ENCODE data around the gene SHOC2. TPM values are rescaled to one million over a fixed set of nuclear protein-coding genes. Genes with fewer than 3 reads are reported as not detected.

The SHOC2 gene
- total and polyA plus RNA-seq, 2 of the 13 experiments (the other 11 are each of a cell fraction or from before 2014, with no cell fraction given), result 8.6 to 25.5 TPM

DNA sequence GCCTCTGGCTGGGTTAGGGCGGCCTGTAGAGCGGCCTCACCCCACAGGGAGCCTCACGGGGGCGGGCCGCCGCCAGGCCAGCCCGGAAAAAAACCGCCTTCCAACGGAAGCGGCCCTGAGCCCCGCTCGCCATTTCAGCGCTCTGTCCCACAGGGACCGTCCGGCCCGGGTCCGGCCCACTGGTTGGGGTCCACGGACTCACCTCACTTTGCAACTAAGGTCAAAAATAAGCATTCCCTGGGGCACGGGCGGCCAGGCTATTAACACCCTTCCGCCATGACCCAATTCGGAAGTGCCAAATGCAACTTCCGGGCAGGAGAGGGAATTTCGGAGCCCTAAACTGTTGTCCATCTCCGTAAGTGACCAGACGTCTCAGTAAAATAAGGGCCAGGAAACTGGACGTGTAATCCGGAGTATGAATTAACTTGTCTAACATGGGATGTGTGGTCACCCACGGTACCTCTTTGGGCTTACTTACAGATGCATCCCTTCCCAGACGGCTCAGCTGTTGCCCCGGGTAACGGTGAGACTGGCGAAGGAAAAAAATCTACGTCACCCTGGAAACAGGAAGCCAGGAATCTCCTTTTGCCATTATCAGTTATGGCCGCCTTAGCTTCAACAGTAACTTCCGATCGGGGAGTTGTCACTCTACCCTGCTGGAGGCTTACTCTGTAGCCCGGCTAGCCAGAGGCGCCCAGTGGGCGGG is 608 bp upstream of the SHOC2 start, which contains the start of gene BBIP1 (continued):
- TF ChIP-seq, protein P1, sequence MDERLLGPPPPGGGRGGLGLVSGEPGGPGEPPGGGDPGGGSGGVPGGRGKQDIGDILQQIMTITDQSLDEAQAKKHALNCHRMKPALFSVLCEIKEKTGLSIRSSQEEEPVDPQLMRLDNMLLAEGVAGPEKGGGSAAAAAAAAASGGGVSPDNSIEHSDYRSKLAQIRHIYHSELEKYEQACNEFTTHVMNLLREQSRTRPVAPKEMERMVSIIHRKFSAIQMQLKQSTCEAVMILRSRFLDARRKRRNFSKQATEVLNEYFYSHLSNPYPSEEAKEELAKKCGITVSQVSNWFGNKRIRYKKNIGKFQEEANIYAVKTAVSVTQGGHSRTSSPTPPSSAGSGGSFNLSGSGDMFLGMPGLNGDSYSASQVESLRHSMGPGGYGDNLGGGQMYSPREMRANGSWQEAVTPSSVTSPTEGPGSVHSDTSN (CRISPR knock-in tag; IDR thresholded peaks at IDR 0.05), result 0 out of 2 replicates have a peak, but pooled peaks have one; percentile 11
- no peak for TF ChIP-seq IKZF1 (IDR thresholded peaks at IDR 0.05)
- TF ChIP-seq ZFYVE20 (CRISPR knock-in tag; IDR thresholded peaks at IDR 0.05; ENCODE audit: borderline replicate concordance, low read depth), result no peak
- no peak for TF ChIP-seq ZNF530 (CRISPR knock-in tag; IDR thresholded peaks at IDR 0.05; ENCODE audit: low read depth)
- TF ChIP-seq, protein P2, sequence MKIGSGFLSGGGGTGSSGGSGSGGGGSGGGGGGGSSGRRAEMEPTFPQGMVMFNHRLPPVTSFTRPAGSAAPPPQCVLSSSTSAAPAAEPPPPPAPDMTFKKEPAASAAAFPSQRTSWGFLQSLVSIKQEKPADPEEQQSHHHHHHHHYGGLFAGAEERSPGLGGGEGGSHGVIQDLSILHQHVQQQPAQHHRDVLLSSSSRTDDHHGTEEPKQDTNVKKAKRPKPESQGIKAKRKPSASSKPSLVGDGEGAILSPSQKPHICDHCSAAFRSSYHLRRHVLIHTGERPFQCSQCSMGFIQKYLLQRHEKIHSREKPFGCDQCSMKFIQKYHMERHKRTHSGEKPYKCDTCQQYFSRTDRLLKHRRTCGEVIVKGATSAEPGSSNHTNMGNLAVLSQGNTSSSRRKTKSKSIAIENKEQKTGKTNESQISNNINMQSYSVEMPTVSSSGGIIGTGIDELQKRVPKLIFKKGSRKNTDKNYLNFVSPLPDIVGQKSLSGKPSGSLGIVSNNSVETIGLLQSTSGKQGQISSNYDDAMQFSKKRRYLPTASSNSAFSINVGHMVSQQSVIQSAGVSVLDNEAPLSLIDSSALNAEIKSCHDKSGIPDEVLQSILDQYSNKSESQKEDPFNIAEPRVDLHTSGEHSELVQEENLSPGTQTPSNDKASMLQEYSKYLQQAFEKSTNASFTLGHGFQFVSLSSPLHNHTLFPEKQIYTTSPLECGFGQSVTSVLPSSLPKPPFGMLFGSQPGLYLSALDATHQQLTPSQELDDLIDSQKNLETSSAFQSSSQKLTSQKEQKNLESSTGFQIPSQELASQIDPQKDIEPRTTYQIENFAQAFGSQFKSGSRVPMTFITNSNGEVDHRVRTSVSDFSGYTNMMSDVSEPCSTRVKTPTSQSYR (CRISPR knock-in tag; IDR thresholded peaks at IDR 0.05; ENCODE audit: borderline replicate concordance), result no peak
- no peak for TF ChIP-seq ZBTB8A (CRISPR knock-in tag; IDR thresholded peaks at IDR 0.05; ENCODE audit: borderline replicate concordance, low read depth)
- TF ChIP-seq SRSF9 (IDR thresholded peaks at IDR 0.05; ENCODE audit: borderline replicate concordance, insufficient read depth, low read depth, low read length, poor library complexity, severe bottlenecking), result no peak
- TF ChIP-seq, protein P3, sequence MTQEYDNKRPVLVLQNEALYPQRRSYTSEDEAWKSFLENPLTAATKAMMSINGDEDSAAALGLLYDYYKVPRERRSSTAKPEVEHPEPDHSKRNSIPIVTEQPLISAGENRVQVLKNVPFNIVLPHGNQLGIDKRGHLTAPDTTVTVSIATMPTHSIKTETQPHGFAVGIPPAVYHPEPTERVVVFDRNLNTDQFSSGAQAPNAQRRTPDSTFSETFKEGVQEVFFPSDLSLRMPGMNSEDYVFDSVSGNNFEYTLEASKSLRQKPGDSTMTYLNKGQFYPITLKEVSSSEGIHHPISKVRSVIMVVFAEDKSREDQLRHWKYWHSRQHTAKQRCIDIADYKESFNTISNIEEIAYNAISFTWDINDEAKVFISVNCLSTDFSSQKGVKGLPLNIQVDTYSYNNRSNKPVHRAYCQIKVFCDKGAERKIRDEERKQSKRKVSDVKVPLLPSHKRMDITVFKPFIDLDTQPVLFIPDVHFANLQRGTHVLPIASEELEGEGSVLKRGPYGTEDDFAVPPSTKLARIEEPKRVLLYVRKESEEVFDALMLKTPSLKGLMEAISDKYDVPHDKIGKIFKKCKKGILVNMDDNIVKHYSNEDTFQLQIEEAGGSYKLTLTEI (CRISPR knock-in tag; conservative IDR thresholded peaks at IDR 0.05), result no peak
- TF ChIP-seq ZNF761 (CRISPR knock-in tag; conservative IDR thresholded peaks at IDR 0.05), result no peak
- TF ChIP-seq PRPF4 (IDR thresholded peaks at IDR 0.05; ENCODE audit: low read depth, low read length, poor library complexity, severe bottlenecking), result no peak
- peak; percentile 22; the same call in 1 of the 2 replicates for TF ChIP-seq ZNF160 (CRISPR knock-in tag; IDR thresholded peaks at IDR 0.05)
- no peak for TF ChIP-seq FOXM1 (CRISPR knock-in tag; IDR thresholded peaks at IDR 0.05)
- TF ChIP-seq REXO4 (CRISPR knock-in tag; IDR thresholded peaks at IDR 0.05; ENCODE audit: borderline replicate concordance), result no peak
- TF ChIP-seq RARG (CRISPR knock-in tag; IDR thresholded peaks at IDR 0.05; ENCODE audit: low read depth), result no peak
- TF ChIP-seq ARID2 (CRISPR knock-in tag; IDR thresholded peaks at IDR 0.05; ENCODE audit: borderline replicate concordance), result no peak
- TF ChIP-seq CC2D1A (CRISPR knock-in tag; IDR thresholded peaks at IDR 0.05), result 0 out of 2 replicates have a peak, but pooled peaks have one; percentile 43
- peak; percentile 68; the same call in 1 of the 2 replicates for TF ChIP-seq FOXK1 (CRISPR knock-in tag; IDR thresholded peaks at IDR 0.05; ENCODE audit: borderline replicate concordance, low read depth)
- TF ChIP-seq FOXO1 (CRISPR knock-in tag; IDR thresholded peaks at IDR 0.05), result peak; percentile 64; the same call in 1 of the 2 replicates
- TF ChIP-seq, protein P4, sequence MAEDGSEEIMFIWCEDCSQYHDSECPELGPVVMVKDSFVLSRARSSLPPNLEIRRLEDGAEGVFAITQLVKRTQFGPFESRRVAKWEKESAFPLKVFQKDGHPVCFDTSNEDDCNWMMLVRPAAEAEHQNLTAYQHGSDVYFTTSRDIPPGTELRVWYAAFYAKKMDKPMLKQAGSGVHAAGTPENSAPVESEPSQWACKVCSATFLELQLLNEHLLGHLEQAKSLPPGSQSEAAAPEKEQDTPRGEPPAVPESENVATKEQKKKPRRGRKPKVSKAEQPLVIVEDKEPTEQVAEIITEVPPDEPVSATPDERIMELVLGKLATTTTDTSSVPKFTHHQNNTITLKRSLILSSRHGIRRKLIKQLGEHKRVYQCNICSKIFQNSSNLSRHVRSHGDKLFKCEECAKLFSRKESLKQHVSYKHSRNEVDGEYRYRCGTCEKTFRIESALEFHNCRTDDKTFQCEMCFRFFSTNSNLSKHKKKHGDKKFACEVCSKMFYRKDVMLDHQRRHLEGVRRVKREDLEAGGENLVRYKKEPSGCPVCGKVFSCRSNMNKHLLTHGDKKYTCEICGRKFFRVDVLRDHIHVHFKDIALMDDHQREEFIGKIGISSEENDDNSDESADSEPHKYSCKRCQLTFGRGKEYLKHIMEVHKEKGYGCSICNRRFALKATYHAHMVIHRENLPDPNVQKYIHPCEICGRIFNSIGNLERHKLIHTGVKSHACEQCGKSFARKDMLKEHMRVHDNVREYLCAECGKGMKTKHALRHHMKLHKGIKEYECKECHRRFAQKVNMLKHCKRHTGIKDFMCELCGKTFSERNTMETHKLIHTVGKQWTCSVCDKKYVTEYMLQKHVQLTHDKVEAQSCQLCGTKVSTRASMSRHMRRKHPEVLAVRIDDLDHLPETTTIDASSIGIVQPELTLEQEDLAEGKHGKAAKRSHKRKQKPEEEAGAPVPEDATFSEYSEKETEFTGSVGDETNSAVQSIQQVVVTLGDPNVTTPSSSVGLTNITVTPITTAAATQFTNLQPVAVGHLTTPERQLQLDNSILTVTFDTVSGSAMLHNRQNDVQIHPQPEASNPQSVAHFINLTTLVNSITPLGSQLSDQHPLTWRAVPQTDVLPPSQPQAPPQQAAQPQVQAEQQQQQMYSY (CRISPR knock-in tag; IDR thresholded peaks at IDR 0.05), result no peak; the same call in 1 of the 2 replicates
- no peak for TF ChIP-seq SIN3B (IDR thresholded peaks at IDR 0.05; ENCODE audit: low read length)
